ENCODE data around the gene GIGYF2.

- TF ChIP-seq, protein P1, sequence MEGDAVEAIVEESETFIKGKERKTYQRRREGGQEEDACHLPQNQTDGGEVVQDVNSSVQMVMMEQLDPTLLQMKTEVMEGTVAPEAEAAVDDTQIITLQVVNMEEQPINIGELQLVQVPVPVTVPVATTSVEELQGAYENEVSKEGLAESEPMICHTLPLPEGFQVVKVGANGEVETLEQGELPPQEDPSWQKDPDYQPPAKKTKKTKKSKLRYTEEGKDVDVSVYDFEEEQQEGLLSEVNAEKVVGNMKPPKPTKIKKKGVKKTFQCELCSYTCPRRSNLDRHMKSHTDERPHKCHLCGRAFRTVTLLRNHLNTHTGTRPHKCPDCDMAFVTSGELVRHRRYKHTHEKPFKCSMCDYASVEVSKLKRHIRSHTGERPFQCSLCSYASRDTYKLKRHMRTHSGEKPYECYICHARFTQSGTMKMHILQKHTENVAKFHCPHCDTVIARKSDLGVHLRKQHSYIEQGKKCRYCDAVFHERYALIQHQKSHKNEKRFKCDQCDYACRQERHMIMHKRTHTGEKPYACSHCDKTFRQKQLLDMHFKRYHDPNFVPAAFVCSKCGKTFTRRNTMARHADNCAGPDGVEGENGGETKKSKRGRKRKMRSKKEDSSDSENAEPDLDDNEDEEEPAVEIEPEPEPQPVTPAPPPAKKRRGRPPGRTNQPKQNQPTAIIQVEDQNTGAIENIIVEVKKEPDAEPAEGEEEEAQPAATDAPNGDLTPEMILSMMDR (optimal IDR thresholded peaks at IDR 0.05 in 1 of 3, IDR thresholded peaks at IDR 0.05 in 1 of 3, conservative IDR thresholded peaks at IDR 0.05 in 1 of 3; ENCODE audit: extremely low read depth in 1 of 3, insufficient read depth in 2 of 3, low read length in 3 of 3): no peak
- no peak for TF ChIP-seq EZH2 (IDR thresholded peaks at IDR 0.05; ENCODE audit: low read length)
Observed at GRCh38 chr2:232874677-232875223, 177.6 kb downstream of the GIGYF2 start.
